ENCODE measurements around the gene ARMH2.

ARMH2 gene

GRCh38 chr6:24798740-24799540, at the start of gene ARMH2:
TSS of gene ARMH2 (minus strand) at chr6:24798917. CDS start at chr6:24798857, 60 bp downstream.
- in situ Hi-C loops (cut with MboI; ENCODE audit: low sequenced_read_pairs) = no loop called here

GRCh38 chr6:24848461-24848860, 49.7 kb upstream of the ARMH2 start:
- in situ Hi-C loops (cut with MboI; ENCODE audit: low sequenced_read_pairs) = no loop called here

GRCh38 chr6:24847402-24847801, 48.7 kb upstream of the ARMH2 start:
- in situ Hi-C loops (cut with MboI; ENCODE audit: low sequenced_read_pairs) = no loop called here

DNA sequence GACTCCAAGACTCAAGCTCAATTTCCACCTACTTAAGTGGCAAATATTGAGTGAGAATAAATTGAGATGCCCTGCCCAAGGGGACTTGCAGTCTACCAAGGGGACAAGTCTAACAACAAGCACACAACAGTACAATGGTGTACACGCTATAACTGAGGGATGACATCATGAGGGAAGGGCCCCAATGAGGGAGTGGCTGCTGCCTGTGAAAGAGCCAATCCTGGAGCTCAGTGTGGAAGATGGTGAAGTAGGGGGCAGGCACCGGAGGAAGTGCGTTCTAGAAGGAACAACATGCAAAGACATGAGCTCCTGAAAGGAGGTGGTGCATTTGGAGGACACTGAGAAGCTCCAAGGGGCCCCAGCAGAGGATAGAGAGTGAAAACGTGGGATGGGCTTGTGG, 46.9 kb upstream of the ARMH2 start:
- in situ Hi-C loops (cut with MboI; ENCODE audit: low sequenced_read_pairs) = no loop called here

- in situ Hi-C loops (cut with MboI; ENCODE audit: low sequenced_read_pairs) = no loop called here
These were observed 46.2 kb upstream of the ARMH2 start for GRCh38 chr6:24844903-24845302.

DNA sequence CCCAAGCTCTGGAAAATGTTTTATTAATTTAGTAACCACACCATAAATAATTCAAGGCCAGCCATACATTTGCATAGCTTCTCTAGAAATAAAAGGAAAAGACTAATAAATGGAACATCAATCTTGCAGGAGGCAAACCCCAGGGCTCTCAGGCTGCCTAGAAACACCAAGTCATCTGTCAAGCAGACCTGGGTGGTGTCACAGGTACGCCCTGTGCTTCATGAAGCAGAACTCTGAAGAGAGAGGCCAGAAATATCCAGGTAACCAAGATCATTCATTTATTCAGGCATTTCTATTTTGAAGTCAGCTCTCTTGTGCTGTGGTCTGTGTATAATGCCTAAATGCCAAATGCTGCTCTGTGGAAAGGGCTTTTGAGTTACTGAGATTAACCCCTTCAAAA, 45.3 kb upstream of the ARMH2 start:
- in situ Hi-C loops (cut with MboI; ENCODE audit: low sequenced_read_pairs) = no loop called here

- in situ Hi-C loops (cut with MboI; ENCODE audit: low sequenced_read_pairs) = no loop called here
These were observed 41.5 kb upstream of the ARMH2 start for GRCh38 chr6:24840187-24840586.

GRCh38 chr6:24838994-24839393, 40.3 kb upstream of the ARMH2 start:
- in situ Hi-C loops (cut with MboI; ENCODE audit: low sequenced_read_pairs) = no loop called here

GRCh38 chr6:24838081-24838480, 39.4 kb upstream of the ARMH2 start:
- in situ Hi-C loops (cut with MboI; ENCODE audit: low sequenced_read_pairs) = no loop called here

GRCh38 chr6:24836109-24836508, 37.4 kb upstream of the ARMH2 start:
- in situ Hi-C loops (cut with MboI; ENCODE audit: low sequenced_read_pairs) = no loop called here

GRCh38 chr6:24833711-24834386, 35.1 kb upstream of the ARMH2 start:
- in situ Hi-C loops (cut with MboI; ENCODE audit: low sequenced_read_pairs) = no loop called here

DNA sequence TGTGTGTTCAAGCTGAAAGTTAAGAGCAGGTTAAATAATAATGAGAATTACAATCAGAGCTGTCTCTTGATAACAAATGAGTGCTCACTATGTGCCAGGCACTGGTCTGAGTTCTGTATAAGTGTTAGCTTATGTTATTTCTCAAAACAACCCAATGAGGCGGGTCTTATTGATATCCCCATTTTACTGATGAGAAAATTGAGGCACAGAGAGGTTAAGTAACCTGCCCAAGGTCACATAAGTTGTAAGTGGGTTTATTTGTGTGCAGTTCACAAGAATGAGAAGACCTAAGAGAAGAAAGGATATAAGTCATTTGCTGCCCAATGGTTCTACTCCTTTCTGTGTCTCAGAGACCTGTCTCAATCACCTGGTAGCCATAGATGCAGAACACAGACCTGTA, 34.1 kb upstream of the ARMH2 start:
- in situ Hi-C loops (cut with MboI; ENCODE audit: low sequenced_read_pairs) = no loop called here

DNA sequence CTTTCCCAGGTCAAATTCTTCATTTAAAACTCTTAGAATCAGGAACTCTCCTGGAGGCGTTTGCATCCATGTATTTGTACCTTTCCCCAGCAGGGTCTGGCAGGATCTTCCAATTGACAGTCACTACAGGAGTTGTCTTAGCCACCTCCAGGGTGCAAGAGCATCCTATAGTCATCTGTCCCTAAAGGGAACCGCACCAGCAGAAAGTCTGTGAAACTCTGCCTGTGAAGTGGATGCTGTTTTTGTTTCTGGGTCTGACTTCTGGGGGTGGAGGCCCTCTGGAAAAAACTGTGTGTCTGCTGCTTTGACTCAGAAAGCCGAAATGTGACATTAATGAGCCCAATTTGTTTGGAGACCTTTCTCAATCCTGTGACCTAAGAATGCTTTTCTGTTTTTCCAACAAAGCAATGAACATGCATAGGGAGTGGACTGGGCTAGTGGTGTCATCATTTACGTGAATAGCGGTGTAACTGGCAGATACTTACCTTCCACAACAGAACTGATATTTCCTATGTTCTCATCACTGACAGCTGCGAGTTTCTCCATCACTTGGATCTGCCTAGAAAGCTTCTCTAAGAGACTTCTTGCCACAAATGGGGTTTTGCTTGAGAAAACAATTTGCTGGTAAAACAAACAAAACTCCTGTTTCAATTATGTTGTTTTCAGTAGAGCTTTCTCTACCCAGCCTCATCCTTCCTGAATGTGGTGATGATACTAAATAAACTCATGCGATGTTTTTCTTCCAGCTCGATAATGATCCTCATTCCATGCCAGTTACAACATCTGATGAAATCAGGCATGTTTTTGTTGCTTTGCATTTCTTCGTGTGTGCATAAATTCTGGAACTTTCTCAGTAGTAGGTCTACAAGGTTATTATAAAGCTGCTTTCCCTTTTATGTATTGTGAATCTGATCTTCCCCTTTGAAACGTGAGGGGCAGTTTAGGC, 33.3 kb upstream of the ARMH2 start:
- in situ Hi-C loops (cut with MboI; ENCODE audit: low sequenced_read_pairs) = no loop called here

- in situ Hi-C loops (cut with MboI; ENCODE audit: low sequenced_read_pairs) = no loop called here
These were observed 30.9 kb upstream of the ARMH2 start for GRCh38 chr6:24829657-24830056.

DNA sequence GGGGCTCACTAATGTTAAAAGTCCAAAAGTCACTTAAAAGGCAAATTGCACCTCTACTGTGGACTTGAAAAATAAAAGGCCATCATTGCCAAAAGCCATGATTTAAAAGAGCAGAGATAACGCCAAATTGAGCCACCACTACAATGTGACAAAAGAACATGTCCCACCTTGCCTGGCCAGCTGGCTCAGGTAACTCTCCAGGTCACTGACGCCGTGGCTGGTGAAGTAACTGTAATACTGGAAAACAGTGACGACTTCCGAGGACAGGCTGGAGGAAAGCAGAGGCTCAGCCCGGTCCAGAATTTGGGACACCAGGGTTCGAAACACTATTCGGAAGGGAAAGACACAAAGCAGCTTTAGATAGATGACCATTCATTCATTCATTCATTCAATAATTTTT, 29.3 kb upstream of the ARMH2 start:
- in situ Hi-C loops (cut with MboI; ENCODE audit: low sequenced_read_pairs) = no loop called here

DNA sequence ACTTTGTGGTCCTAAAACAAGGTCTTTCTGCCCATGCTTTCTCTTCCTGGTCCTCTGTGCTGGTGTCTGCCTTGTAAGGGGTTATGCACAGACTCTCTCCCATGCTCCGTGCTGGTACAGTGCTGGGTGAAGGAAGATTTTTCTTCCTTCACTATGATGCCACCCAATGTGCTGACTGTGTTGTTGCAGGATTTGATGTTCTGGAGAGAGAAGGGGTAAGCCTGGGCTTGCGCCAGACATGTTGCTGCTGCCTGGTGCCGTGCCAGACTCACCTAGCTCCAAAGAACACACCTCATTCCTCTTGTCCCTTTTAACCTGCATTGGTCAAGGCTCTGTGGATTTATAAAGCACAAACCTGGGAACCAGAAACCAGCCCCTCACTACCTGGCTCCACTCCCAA, 28.4 kb upstream of the ARMH2 start:
- in situ Hi-C loops (cut with MboI; ENCODE audit: low sequenced_read_pairs) = no loop called here

- in situ Hi-C loops (cut with MboI; ENCODE audit: low sequenced_read_pairs) = no loop called here
These were observed 26.5 kb upstream of the ARMH2 start for GRCh38 chr6:24825130-24825630.

GRCh38 chr6:24824142-24824938, 25.6 kb upstream of the ARMH2 start:
- in situ Hi-C loops (cut with MboI; ENCODE audit: low sequenced_read_pairs) = no loop called here

DNA sequence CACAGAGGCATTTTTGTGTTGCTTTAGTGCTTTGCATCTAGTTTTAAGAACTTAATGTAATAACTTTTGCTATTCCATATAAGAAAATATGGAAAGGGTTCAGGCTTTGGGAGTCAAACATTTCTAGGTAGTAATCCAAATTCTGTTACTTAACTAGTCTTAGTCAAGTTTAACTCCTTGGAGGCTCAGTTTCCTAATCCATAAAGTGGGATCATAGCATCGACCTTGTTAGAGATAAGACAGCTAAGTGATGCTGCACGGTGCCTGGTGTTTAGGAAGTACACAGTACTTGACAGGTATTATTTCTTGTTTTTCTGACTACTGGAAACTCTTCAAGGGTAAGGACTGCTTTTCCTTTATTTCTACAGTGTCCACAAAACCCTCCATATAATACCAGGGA, 24.5 kb upstream of the ARMH2 start:
- in situ Hi-C loops (cut with MboI; ENCODE audit: low sequenced_read_pairs) = no loop called here

DNA sequence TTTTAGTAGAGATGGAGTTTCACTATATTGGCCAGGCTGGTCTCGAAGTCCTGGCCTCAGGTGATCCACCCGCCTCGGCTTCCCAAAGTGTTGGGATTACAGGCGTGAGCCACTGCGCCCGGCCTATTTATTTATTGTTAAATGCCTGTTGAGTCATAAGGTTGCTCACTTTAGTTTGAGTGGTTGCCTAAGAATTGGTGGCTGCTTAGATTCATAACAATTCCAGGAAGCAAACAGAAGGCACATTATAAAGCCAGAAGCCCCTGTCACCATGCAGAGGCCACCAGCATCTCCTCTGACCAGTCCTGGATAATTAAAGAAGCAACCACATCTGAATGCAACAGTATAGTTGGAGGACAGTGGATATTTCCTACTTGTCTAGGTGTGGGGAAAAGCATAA, 24.0 kb upstream of the ARMH2 start:
- in situ Hi-C loops (cut with MboI; ENCODE audit: low sequenced_read_pairs) = no loop called here
